HepG2 (cell line): Measurements from ENCODE around the gene ANKLE1. TPM values are rescaled to one million over a fixed set of nuclear protein-coding genes. Genes with fewer than 3 reads are reported as not detected.

ENCODE experiments used
- ATAC-seq: fragments of 200-7000 bp; cut with Tn5 transposase; 3 replicates; pipeline ENCODE4 v1.9.1; 2020; ENCODE audit warnings: mild to moderate bottlenecking, moderate library complexity
- BruUV-seq: library from RNA; stranded (reverse); fragments of 400-500 nt; replicated peaks from 2 replicates; lab custom pipeline; 2021; lab: Mats Ljungman, UMichigan
- CTCF ChIA-PET: fragments of 300-600 bp; formaldehyde crosslinking; extraction: SDS; loops from one replicate; lab custom pipeline; 2021; ENCODE audit warnings: low total read pairs, inconsistent platforms, low intra/inter-chr PET ratio; lab: Yijun Ruan, JAX
- POLR2A ChIA-PET: fragments of 350-600 bp; sonication (Branson Sonifier 250); formaldehyde crosslinking; loops from one replicate; lab custom pipeline; 2020; ENCODE audit warnings: antibody characterized with exemption, inconsistent platforms; lab: Yijun Ruan, JAX
- DNase-seq: peaks from one replicate; pipeline ENCODE4 v3.0.0-alpha.2; 2015; ENCODE audit warnings: low spot score
- FAIRE-seq: peaks from 3 replicates; lab custom pipeline; 2011; peaks lifted over from hg19 to GRCh38; lab: Jason Lieb, UNC
- H2AFZ ChIP-seq: one replicate; pipeline ENCODE4 v1.6.1; 2011; ENCODE audit warnings: low read length, inconsistent platforms
- H3K27ac ChIP-seq: fragments of 300-600 bp; 3 replicates; pipeline ENCODE4 v1.8.0; 2011; ENCODE audit warnings: mixed run types, mild to moderate bottlenecking, mixed read lengths, low read length, inconsistent platforms; ENCODE audit not compliant: insufficient read depth; ENCODE audit errors: extremely low read length
- H3K27me3 ChIP-seq, 2 experiments: fragments of 200-600 bp in 1 of 2; 2 replicates in 1 of 2; 3 replicates in 1 of 2; pipeline versions ENCODE4 v1.6.0 to v1.8.0; 2011; ENCODE audit warnings: low read length in 2 of 2, mild to moderate bottlenecking in 2 of 2, moderate library complexity in 2 of 2, inconsistent platforms in 1 of 2; ENCODE audit not compliant: insufficient read depth in 2 of 2, control insufficient read depth in 1 of 2
- H3K36me3 ChIP-seq, 2 experiments: fragments of 200-600 bp in 1 of 2; replicated peaks in 1 of 2; 2 replicates in 1 of 2; 3 replicates in 1 of 2; pipeline versions ENCODE4 v1.5.1 to v1.8.0; 2011; ENCODE audit warnings: low read length in 2 of 2, inconsistent platforms in 1 of 2; ENCODE audit not compliant: insufficient read depth in 2 of 2, control insufficient read depth in 1 of 2
- H3K4me1 ChIP-seq: 2 replicates; pipeline ENCODE4 v1.5.1; 2012; ENCODE audit warnings: low read length, inconsistent platforms; ENCODE audit not compliant: insufficient read depth
- H3K4me2 ChIP-seq: 2 replicates; pipeline ENCODE4 v1.6.0; 2011; ENCODE audit warnings: low read depth, low read length, inconsistent platforms
- H3K4me3 ChIP-seq, 3 experiments: fragments of 200-600 bp in 1 of 3; sonication (generic), shearing (Covaris generic) in 1 of 3; replicated peaks in 1 of 3; 2 replicates each; pipeline ENCODE4 v1.5.1; 2011 to 2016; ENCODE audit warnings: low read length in 3 of 3, inconsistent platforms in 2 of 3, low read depth in 2 of 3, mild to moderate bottlenecking in 2 of 3, control low read depth in 1 of 3, mixed read lengths in 1 of 3; ENCODE audit not compliant: insufficient read depth in 1 of 3
- H3K79me2 ChIP-seq: one replicate; pipeline ENCODE4 v1.6.1; 2011; ENCODE audit warnings: low read length, inconsistent platforms; ENCODE audit not compliant: insufficient read depth
- H3K9ac ChIP-seq: 2 replicates; pipeline ENCODE4 v1.6.0; 2011; ENCODE audit warnings: mild to moderate bottlenecking, low read depth, low read length, inconsistent platforms; ENCODE audit not compliant: insufficient read depth
- H3K9me3 ChIP-seq: 2 replicates; pipeline ENCODE4 v1.5.1; 2012; ENCODE audit warnings: mild to moderate bottlenecking, low read length
- H4K20me1 ChIP-seq: 2 replicates; pipeline ENCODE4 v1.6.0; 2011; ENCODE audit warnings: inconsistent platforms, mild to moderate bottlenecking, low read length, moderate library complexity; ENCODE audit not compliant: insufficient read depth
- ATF2 ChIP-seq: sonication (generic); formaldehyde crosslinking; IDR thresholded peaks from 2 replicates; pipeline ENCODE4 v1.4.0; 2020; ENCODE audit warnings: missing genetic modification reagents
- E2F1 ChIP-seq: sonication (generic); formaldehyde crosslinking; IDR thresholded peaks from 2 replicates; pipeline ENCODE4 v1.5.0; 2020; ENCODE audit warnings: missing genetic modification reagents
- FOXA3 ChIP-seq: IDR thresholded peaks from 2 replicates; pipeline ENCODE4 v1.6.1; 2016; ENCODE audit warnings: missing genetic modification reagents, missing compliant biosample characterization
- GABPA ChIP-seq, 2 experiments: IDR thresholded peaks; 2 replicates each; pipeline ENCODE4 v1.6.1; 2011 to 2016; ENCODE audit warnings: low read depth in 2 of 2, low read length in 1 of 2, missing biosample characterization in 1 of 2, missing genetic modification characterization in 1 of 2
- GABPB1 ChIP-seq: IDR thresholded peaks from 2 replicates; pipeline ENCODE4 v1.6.1; 2016; ENCODE audit warnings: mild to moderate bottlenecking, missing genetic modification reagents, moderate library complexity, missing compliant biosample characterization
- HDAC2 ChIP-seq: sonication (generic); formaldehyde crosslinking; IDR thresholded peaks from 2 replicates; pipeline ENCODE4 v1.4.0; 2020; ENCODE audit warnings: missing genetic modification reagents
- HNRNPL ChIP-seq: fragments of 200-400 bp; formaldehyde crosslinking; IDR thresholded peaks from 2 replicates; pipeline ENCODE4 v1.6.1; 2017; ENCODE audit warnings: mild to moderate bottlenecking, low read depth, low read length
- NONO ChIP-seq, 2 experiments: fragments of 450-650 bp in 1 of 2; sonication (generic) in 1 of 2; formaldehyde crosslinking in 1 of 2; IDR thresholded peaks in 1 of 2; conservative IDR thresholded peaks in 1 of 2; 2 replicates each; pipeline versions ENCODE4 v1.6.1 to v1.8.0; 2017 to 2022; ENCODE audit warnings: mild to moderate bottlenecking in 1 of 2, missing genetic modification reagents in 1 of 2, moderate library complexity in 1 of 2
- POLR2AphosphoS5 ChIP-seq: IDR thresholded peaks from 2 replicates; pipeline ENCODE4 v1.6.1; 2012; ENCODE audit warnings: low read depth, low read length
- RBM22 ChIP-seq: fragments of 200-400 bp; formaldehyde crosslinking; optimal IDR thresholded peaks from 2 replicates; pipeline ENCODE3; 2017; ENCODE audit warnings: mild to moderate bottlenecking, low read length, moderate library complexity
- TCF7 ChIP-seq: sonication (generic); IDR thresholded peaks from 2 replicates; pipeline ENCODE4 v1.6.1; 2016; ENCODE audit warnings: antibody characterized with exemption, low read depth
- ZNF414 ChIP-seq: sonication (generic); formaldehyde crosslinking; IDR thresholded peaks from 2 replicates; pipeline ENCODE4 v1.5.0; 2020; ENCODE audit warnings: missing genetic modification reagents
- ZNF512 ChIP-seq: sonication (generic); formaldehyde crosslinking; IDR thresholded peaks from 2 replicates; pipeline ENCODE4 v1.4.0; 2020; ENCODE audit warnings: mild to moderate bottlenecking, missing genetic modification reagents
- ZNF784 ChIP-seq: sonication (generic); formaldehyde crosslinking; IDR thresholded peaks from 2 replicates; pipeline ENCODE4 v1.5.1; 2020; ENCODE audit warnings: missing genetic modification reagents, mild to moderate bottlenecking, borderline replicate concordance
- WGBS: methylation state at CpG from one replicate; pipeline ENCODE4 v1.1.6; 2017; ENCODE audit warnings: low lambda C conversion rate; 5-methylcytosine and 5-hydroxymethylcytosine counted together
- in situ Hi-C: cut with HindIII; loops from 2 replicates; pipeline ENCODE4 v1.10.0; 2017; ENCODE audit warnings: low pct_unique_long_range_greater_than_20kb; ENCODE audit not compliant: extremely low pct_ligation_motif_present
- intact Hi-C: fragments of 100-400 bp; cut with micrococcal nuclease; formaldehyde crosslinking; loops from one replicate; pipeline ENCODE4 v1.10.0; 2022; ENCODE audit not compliant: unreplicated experiment
- polyA plus RNA-seq, 8 experiments: library from polyadenylated mRNA; depleted of rRNA in 3 of 8; stranded (reverse) in 7 of 8; unstranded in 1 of 8; fragments of >200 nt; fragmentation: Illumina TruSeq in 4 of 8; extraction: Trizol in 4 of 8; gene quantifications; 2 replicates each; pipeline versions ENCODE4 v1.2.1 to v1.2.3, GENCODE V29; 2011 to 2016; ENCODE audit warnings: low read depth in 4 of 8, missing spikeins in 1 of 8, mixed read lengths in 1 of 8; ENCODE audit not compliant: insufficient read depth in 1 of 8
- total RNA-seq, 5 experiments: library from RNA; depleted of rRNA; stranded (reverse); fragments of >200 nt; fragmentation: Illumina TruSeq; extraction: Trizol; gene quantifications; 2 replicates each; pipeline ENCODE4 v1.2.3, GENCODE V29; 2016; ENCODE audit warnings: low read depth in 1 of 5

ANKLE1 gene
- total and polyA plus RNA-seq, 2 of the 13 experiments (the other 11 are each of a cell fraction or from before 2014, with no cell fraction given) = 0.69 to 1.5 TPM

- Histone ChIP-seq H3K9me3 (no peaks in the 10 kb centered on the region), H3K4me2 (peak overlapping the region; percentile 70), H3K79me2 (peaks cover 61% of the 10 kb centered on the region), H4K20me1 (peaks cover 27% of the 10 kb centered on the region; the same call in 1 of the 2 replicates), H3K27me3 (no peaks in the 10 kb centered on the region), H3K4me3 (peak overlapping the region; percentile 19 to 57 (median 34); a peak in 5 of 6 replicates), H2AFZ (no peak overlapping the region), H3K9ac (peak overlapping the region; percentile 46; the same call in 1 of the 2 replicates), H3K36me3 (peaks cover 10 to 19% of the 10 kb centered on the region in 2 experiments; a peak in 4 of 5 replicates), H3K27ac (peak overlapping the region; percentile 82), H3K4me1 (peaks cover 69% of the 10 kb centered on the region)
- no TSS peak for BruUV-seq
- FAIRE-seq (peak; percentile 87), DNase-seq (peak; percentile 60), ATAC-seq (peak; percentile 32)
- in situ Hi-C loops = no loop called here
- ChIA-PET CTCF (no interaction called here), POLR2A (interaction anchor here (0.9 to 9.0 kb wide), 10 partner anchors 9 to 65 kb away, joined by 3 to 178 read pairs (median 10); partner anchors contain the start of genes ABHD8, BABAM1, MRPL34 and OCEL1)
- WGBS = 3% methylated on average over 23 of the region's 24 CpGs
- intact Hi-C loops = no loop called here
- TF ChIP-seq NONO (IDR thresholded peaks at IDR 0.05) (no peak), NONO (CRISPR knock-in tag; conservative IDR thresholded peaks at IDR 0.05) (peak; percentile 64; the same call in 1 of the 2 replicates), ZNF414 (CRISPR knock-in tag) (0 out of 2 replicates have a peak, but pooled peaks have one; percentile 29), HDAC2 (CRISPR knock-in tag) (peak; percentile 53; the same call in 1 of the 2 replicates), POLR2AphosphoS5 (peak; percentile 41; the same call in 1 of the 2 replicates), GABPB1 (peak; percentile 80), FOXA3 (CRISPR knock-in tag) (peak; percentile 52; the same call in 1 of the 2 replicates), E2F1 (no peak), ZNF512 (CRISPR knock-in tag) (no peak), RBM22 (peak; percentile 55), HNRNPL (0 out of 2 replicates have a peak, but pooled peaks have one; percentile 69), GABPA (IDR thresholded peaks at IDR 0.05; ENCODE audit: low read depth, low read length) (peak; percentile 73), GABPA (CRISPR knock-in tag; IDR thresholded peaks at IDR 0.05; ENCODE audit: low read depth) (peak; percentile 88), TCF7 (peak; percentile 29), ATF2 (CRISPR knock-in tag) (peak; percentile 41; the same call in 1 of the 2 replicates), ZNF784 (CRISPR knock-in tag) (no peak; the same call in 1 of the 2 replicates)
Measured at GRCh38 chr19:17240062-17240752, 41.5 kb upstream of the ANKLE1 start.
